ENCODE results near the gene FOXP1. TPM values are rescaled to one million over a fixed set of nuclear protein-coding genes. Genes with fewer than 3 reads are reported as not detected.

Gene FOXP1
- total and polyA plus RNA-seq, 2 of the 13 experiments (the other 11 are each of a cell fraction or from before 2014, with no cell fraction given) = 40.4 to 59.0 TPM

- no peak for TF ChIP-seq ATF7-NPFF (CRISPR knock-in tag; IDR thresholded peaks at IDR 0.05; ENCODE audit: low read depth)
- TF ChIP-seq, protein P1, sequence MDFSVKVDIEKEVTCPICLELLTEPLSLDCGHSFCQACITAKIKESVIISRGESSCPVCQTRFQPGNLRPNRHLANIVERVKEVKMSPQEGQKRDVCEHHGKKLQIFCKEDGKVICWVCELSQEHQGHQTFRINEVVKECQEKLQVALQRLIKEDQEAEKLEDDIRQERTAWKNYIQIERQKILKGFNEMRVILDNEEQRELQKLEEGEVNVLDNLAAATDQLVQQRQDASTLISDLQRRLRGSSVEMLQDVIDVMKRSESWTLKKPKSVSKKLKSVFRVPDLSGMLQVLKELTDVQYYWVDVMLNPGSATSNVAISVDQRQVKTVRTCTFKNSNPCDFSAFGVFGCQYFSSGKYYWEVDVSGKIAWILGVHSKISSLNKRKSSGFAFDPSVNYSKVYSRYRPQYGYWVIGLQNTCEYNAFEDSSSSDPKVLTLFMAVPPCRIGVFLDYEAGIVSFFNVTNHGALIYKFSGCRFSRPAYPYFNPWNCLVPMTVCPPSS (IDR thresholded peaks at IDR 0.05) = no peak
- no peak for TF ChIP-seq ZNF546 (CRISPR knock-in tag; conservative IDR thresholded peaks at IDR 0.05)
- TF ChIP-seq CC2D1A (CRISPR knock-in tag; IDR thresholded peaks at IDR 0.05) = no peak
- TF ChIP-seq ZBTB43 (CRISPR knock-in tag; conservative IDR thresholded peaks at IDR 0.05) = peak; percentile 98
- TF ChIP-seq, protein P2, sequence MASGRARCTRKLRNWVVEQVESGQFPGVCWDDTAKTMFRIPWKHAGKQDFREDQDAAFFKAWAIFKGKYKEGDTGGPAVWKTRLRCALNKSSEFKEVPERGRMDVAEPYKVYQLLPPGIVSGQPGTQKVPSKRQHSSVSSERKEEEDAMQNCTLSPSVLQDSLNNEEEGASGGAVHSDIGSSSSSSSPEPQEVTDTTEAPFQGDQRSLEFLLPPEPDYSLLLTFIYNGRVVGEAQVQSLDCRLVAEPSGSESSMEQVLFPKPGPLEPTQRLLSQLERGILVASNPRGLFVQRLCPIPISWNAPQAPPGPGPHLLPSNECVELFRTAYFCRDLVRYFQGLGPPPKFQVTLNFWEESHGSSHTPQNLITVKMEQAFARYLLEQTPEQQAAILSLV (CRISPR knock-in tag; IDR thresholded peaks at IDR 0.05; ENCODE audit: borderline replicate concordance) = no peak
- TF ChIP-seq, protein P3, sequence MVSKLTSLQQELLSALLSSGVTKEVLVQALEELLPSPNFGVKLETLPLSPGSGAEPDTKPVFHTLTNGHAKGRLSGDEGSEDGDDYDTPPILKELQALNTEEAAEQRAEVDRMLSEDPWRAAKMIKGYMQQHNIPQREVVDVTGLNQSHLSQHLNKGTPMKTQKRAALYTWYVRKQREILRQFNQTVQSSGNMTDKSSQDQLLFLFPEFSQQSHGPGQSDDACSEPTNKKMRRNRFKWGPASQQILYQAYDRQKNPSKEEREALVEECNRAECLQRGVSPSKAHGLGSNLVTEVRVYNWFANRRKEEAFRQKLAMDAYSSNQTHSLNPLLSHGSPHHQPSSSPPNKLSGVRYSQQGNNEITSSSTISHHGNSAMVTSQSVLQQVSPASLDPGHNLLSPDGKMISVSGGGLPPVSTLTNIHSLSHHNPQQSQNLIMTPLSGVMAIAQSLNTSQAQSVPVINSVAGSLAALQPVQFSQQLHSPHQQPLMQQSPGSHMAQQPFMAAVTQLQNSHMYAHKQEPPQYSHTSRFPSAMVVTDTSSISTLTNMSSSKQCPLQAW (CRISPR knock-in tag; IDR thresholded peaks at IDR 0.05) = no peak
- TF ChIP-seq MTF1 (CRISPR knock-in tag; IDR thresholded peaks at IDR 0.05) = no peak
- no peak for TF ChIP-seq ZBTB42 (CRISPR knock-in tag; IDR thresholded peaks at IDR 0.05)
- TF ChIP-seq RFXAP (CRISPR knock-in tag; IDR thresholded peaks at IDR 0.05; ENCODE audit: borderline replicate concordance) = no peak
- TF ChIP-seq SMARCE1 (IDR thresholded peaks at IDR 0.05; ENCODE audit: borderline replicate concordance) = no peak
- peak; percentile 14; the same call in 1 of the 2 replicates for TF ChIP-seq NFKBIZ (CRISPR knock-in tag; IDR thresholded peaks at IDR 0.05)
- no peak for TF ChIP-seq REPIN1 (CRISPR knock-in tag; IDR thresholded peaks at IDR 0.05; ENCODE audit: borderline replicate concordance, low read depth)
- TF ChIP-seq ZNF780A (CRISPR knock-in tag; IDR thresholded peaks at IDR 0.05) = no peak
- TF ChIP-seq ZNF451 (CRISPR knock-in tag; IDR thresholded peaks at IDR 0.05) = no peak; the same call in 1 of the 2 replicates
- no peak for TF ChIP-seq ZNF839 (CRISPR knock-in tag; IDR thresholded peaks at IDR 0.05; ENCODE audit: borderline replicate concordance)
- no peak for TF ChIP-seq HBP1 (CRISPR knock-in tag; IDR thresholded peaks at IDR 0.05; ENCODE audit: low read depth)
- no peak for TF ChIP-seq ZSCAN31 (CRISPR knock-in tag; IDR thresholded peaks at IDR 0.05; ENCODE audit: low read depth)
- TF ChIP-seq ZNF510 (CRISPR knock-in tag; IDR thresholded peaks at IDR 0.05; ENCODE audit: low read depth) = no peak
- TF ChIP-seq, protein P4, sequence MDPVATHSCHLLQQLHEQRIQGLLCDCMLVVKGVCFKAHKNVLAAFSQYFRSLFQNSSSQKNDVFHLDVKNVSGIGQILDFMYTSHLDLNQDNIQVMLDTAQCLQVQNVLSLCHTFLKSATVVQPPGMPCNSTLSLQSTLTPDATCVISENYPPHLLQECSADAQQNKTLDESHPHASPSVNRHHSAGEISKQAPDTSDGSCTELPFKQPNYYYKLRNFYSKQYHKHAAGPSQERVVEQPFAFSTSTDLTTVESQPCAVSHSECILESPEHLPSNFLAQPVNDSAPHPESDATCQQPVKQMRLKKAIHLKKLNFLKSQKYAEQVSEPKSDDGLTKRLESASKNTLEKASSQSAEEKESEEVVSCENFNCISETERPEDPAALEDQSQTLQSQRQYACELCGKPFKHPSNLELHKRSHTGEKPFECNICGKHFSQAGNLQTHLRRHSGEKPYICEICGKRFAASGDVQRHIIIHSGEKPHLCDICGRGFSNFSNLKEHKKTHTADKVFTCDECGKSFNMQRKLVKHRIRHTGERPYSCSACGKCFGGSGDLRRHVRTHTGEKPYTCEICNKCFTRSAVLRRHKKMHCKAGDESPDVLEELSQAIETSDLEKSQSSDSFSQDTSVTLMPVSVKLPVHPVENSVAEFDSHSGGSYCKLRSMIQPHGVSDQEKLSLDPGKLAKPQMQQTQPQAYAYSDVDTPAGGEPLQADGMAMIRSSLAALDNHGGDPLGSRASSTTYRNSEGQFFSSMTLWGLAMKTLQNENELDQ (CRISPR knock-in tag; IDR thresholded peaks at IDR 0.05; ENCODE audit: borderline replicate concordance) = no peak
Observed at GRCh38 chr3:71583566-71584393, at the start of gene FOXP1 (continued).
